ENCODE data around the gene KRT31.
"Not testable (repeated sequence)": the region's sequence is repeated elsewhere in the genome, so short reads cannot be mapped to it uniquely, and the experiment has no call there.

The KRT31 gene

GRCh38 chr17:41396996-41397660 lies at the start of gene KRT31:
TSS of gene KRT31 (minus strand) at chr17:41397608. CDS start at chr17:41397539, 69 bp downstream.
- peak; percentile 84 for DNase-seq (ENCODE audit: low spot score)

GRCh38 chr17:41446806-41447205 lies 49.4 kb upstream of the KRT31 start:
- DNase-seq (ENCODE audit: low spot score) = no peak

GRCh38 chr17:41444640-41445039 lies 47.2 kb upstream of the KRT31 start:
- DNase-seq (ENCODE audit: low spot score) = no peak

GRCh38 chr17:41444186-41444585 lies 46.8 kb upstream of the KRT31 start:
- no peak for DNase-seq (ENCODE audit: low spot score)

GRCh38 chr17:41442739-41443138 lies 45.3 kb upstream of the KRT31 start:
- no peak for DNase-seq (ENCODE audit: low spot score)

- DNase-seq (ENCODE audit: low spot score) = no peak
These were observed 43.2 kb upstream of the KRT31 start, which contains the start of gene KRT38 for GRCh38 chr17:41440531-41441033. TSS of gene KRT38 (minus strand) at chr17:41440983. CDS start at chr17:41440921, 62 bp downstream.

- DNase-seq (ENCODE audit: low spot score) = no peak
These were observed 42.0 kb upstream of the KRT31 start for GRCh38 chr17:41439375-41439774.

- no peak for DNase-seq (ENCODE audit: low spot score)
These were observed 40.4 kb upstream of the KRT31 start for GRCh38 chr17:41437769-41438168.

GRCh38 chr17:41437254-41437653 lies 39.8 kb upstream of the KRT31 start:
- no peak for DNase-seq (ENCODE audit: low spot score)

GRCh38 chr17:41434415-41434814 lies 37.0 kb upstream of the KRT31 start:
- no peak for DNase-seq (ENCODE audit: low spot score)

GRCh38 chr17:41434005-41434404 lies 36.6 kb upstream of the KRT31 start:
- no peak for DNase-seq (ENCODE audit: low spot score)

GRCh38 chr17:41433586-41433985 lies 36.2 kb upstream of the KRT31 start:
- DNase-seq (ENCODE audit: low spot score) = no peak

GRCh38 chr17:41430376-41430775 lies 33.0 kb upstream of the KRT31 start:
- DNase-seq (ENCODE audit: low spot score) = not testable (repeated sequence)

GRCh38 chr17:41429667-41430066 lies 32.3 kb upstream of the KRT31 start:
- DNase-seq (ENCODE audit: low spot score) = no peak

- no peak for DNase-seq (ENCODE audit: low spot score)
These were observed 31.3 kb upstream of the KRT31 start for GRCh38 chr17:41428591-41429291.

GRCh38 chr17:41424111-41424635 lies 26.8 kb upstream of the KRT31 start, which contains the start of gene KRT37:
TSS of gene KRT37 (minus strand) at chr17:41424585. CDS start at chr17:41424523, 62 bp downstream.
- DNase-seq (ENCODE audit: low spot score) = no peak

- not testable (repeated sequence) for DNase-seq (ENCODE audit: low spot score)
These were observed 25.2 kb upstream of the KRT31 start for GRCh38 chr17:41422586-41422985.

GRCh38 chr17:41421617-41422016 lies 24.2 kb upstream of the KRT31 start:
- DNase-seq (ENCODE audit: low spot score) = no peak

GRCh38 chr17:41421116-41421515 lies 23.7 kb upstream of the KRT31 start:
- no peak for DNase-seq (ENCODE audit: low spot score)

- DNase-seq (ENCODE audit: low spot score) = no peak
These were observed 22.7 kb upstream of the KRT31 start for GRCh38 chr17:41420134-41420533.

- no peak for DNase-seq (ENCODE audit: low spot score)
These were observed 22.3 kb upstream of the KRT31 start for GRCh38 chr17:41419716-41420115.

GRCh38 chr17:41418116-41418860 lies 20.9 kb upstream of the KRT31 start:
- DNase-seq (ENCODE audit: low spot score) = no peak
